Measurements from ENCODE around the gene UPK1A. TPM values are rescaled to one million over a fixed set of nuclear protein-coding genes. Genes with fewer than 3 reads are reported as not detected.

The UPK1A gene
- total and polyA plus RNA-seq, 10 of the 15 experiments (the other 5 are each of a cell fraction or from before 2014, with no cell fraction given): 0.15 to 1.9 (median 0.26) TPM; not detected in 7

GRCh38 chr19:35657904-35658700, 8.2 kb upstream of the UPK1A start:
- no peak for DNase-seq (ENCODE audit: low read depth, low spot score)
- ATAC-seq: peak; percentile 44; the same call in 1 of the 3 replicates
- POLR2A ChIA-PET: interaction anchor here (1.2 kb wide), 1 partner anchor 10 kb away, joined by 4 read pairs; the partner anchor contains the start of gene COX6B1
- Histone ChIP-seq H3K4me3 (no peak overlapping the region), H3K27me3 (replicated peaks in 1 of 2; ENCODE audit: control insufficient read depth in 2 of 2, insufficient read depth in 2 of 2, low read length in 1 of 2) (no peaks in the 10 kb centered on the region), H3K36me3 (ENCODE audit: control insufficient read depth in 2 of 2, insufficient read depth in 2 of 2, low read length in 1 of 2) (peaks cover 12 to 13% of the 10 kb centered on the region in 2 experiments; a peak in 3 of 4 replicates), H3K4me2 (ENCODE audit: control insufficient read depth, insufficient read depth) (no peak overlapping the region), H4K20me1 (ENCODE audit: control insufficient read depth, insufficient read depth) (no peaks in the 10 kb centered on the region), H3K79me2 (ENCODE audit: control insufficient read depth, insufficient read depth, low read length) (no peaks in the 10 kb centered on the region), H2AFZ (ENCODE audit: control insufficient read depth, low read depth, low read length) (no peak overlapping the region), H3K27ac (ENCODE audit: control insufficient read depth, insufficient read depth) (no peak overlapping the region), H3K4me1 (ENCODE audit: control insufficient read depth, insufficient read depth, low read length) (no peaks in the 10 kb centered on the region), H3K9ac (ENCODE audit: control insufficient read depth, insufficient read depth, low read length) (no peak overlapping the region), H3K9me3 (replicated peaks; ENCODE audit: control insufficient read depth, insufficient read depth, low read length) (no peaks in the 10 kb centered on the region)
- no TSS peak for BruUV-seq (replicated peaks)
- no peak for FAIRE-seq
- in situ Hi-C loops (cut with MboI): no loop called here
- RAD21 ChIA-PET (ENCODE audit: unreplicated experiment): interaction anchor here (0.6 kb wide), 2 partner anchors 121 to 242 kb away, joined by 3 to 5 read pairs; no protein-coding TSS in a partner anchor
- intact Hi-C loops (cut with micrococcal nuclease; ENCODE audit: unreplicated experiment): no loop called here
- TF ChIP-seq CHD1 (IDR thresholded peaks at IDR 0.05; ENCODE audit: low read depth, low read length) (no peak), CTCF (IDR thresholded peaks at IDR 0.05 in 2 of 3, conservative IDR thresholded peaks at IDR 0.05 in 1 of 3; ENCODE audit: control insufficient read depth in 2 of 3, extremely low read depth in 1 of 3, insufficient read depth in 1 of 3, low read depth in 3 of 3, low read length in 3 of 3) (0 out of 6 replicates have a peak, but pooled peaks of 1 of the 3 experiments have one; percentile 8)
- SMC1A ChIA-PET (ENCODE audit: uncharacterized antibody, unreplicated experiment): no interaction called here
- CTCF ChIA-PET: interaction anchor here (0.7 kb wide), 1 partner anchor 109 kb away, joined by 3 read pairs; no protein-coding TSS in a partner anchor
- WGBS (ENCODE audit: insufficient coverage, insufficient replicate concordance, low lambda C conversion rate, missing lambda C conversion rate): 90% methylated on average over 15 of the region's 15 CpGs

- Histone ChIP-seq H3K79me2 (ENCODE audit: control insufficient read depth, insufficient read depth, low read length) (no peaks in the 10 kb centered on the region), H3K4me3 (no peak overlapping the region), H2AFZ (ENCODE audit: control insufficient read depth, low read depth, low read length) (no peak overlapping the region), H3K27me3 (replicated peaks in 1 of 2; ENCODE audit: control insufficient read depth in 2 of 2, insufficient read depth in 2 of 2, low read length in 1 of 2) (no peaks in the 10 kb centered on the region), H3K36me3 (ENCODE audit: control insufficient read depth in 2 of 2, insufficient read depth in 2 of 2, low read length in 1 of 2) (peaks cover 7 to 8% of the 10 kb centered on the region in 2 experiments; a peak in 3 of 4 replicates), H3K4me1 (ENCODE audit: control insufficient read depth, insufficient read depth, low read length) (no peaks in the 10 kb centered on the region), H3K27ac (ENCODE audit: control insufficient read depth, insufficient read depth) (no peak overlapping the region), H3K9ac (ENCODE audit: control insufficient read depth, insufficient read depth, low read length) (no peak overlapping the region), H3K9me3 (replicated peaks; ENCODE audit: control insufficient read depth, insufficient read depth, low read length) (no peaks in the 10 kb centered on the region), H3K4me2 (ENCODE audit: control insufficient read depth, insufficient read depth) (no peak overlapping the region), H4K20me1 (ENCODE audit: control insufficient read depth, insufficient read depth) (no peaks in the 10 kb centered on the region)
- no peak for ATAC-seq
- ChIA-PET SMC1A (ENCODE audit: uncharacterized antibody, unreplicated experiment) (interaction anchor here (0.5 to 1.7 kb wide), 3 partner anchors 11 to 46 kb away, joined by 3 to 5 read pairs (median 3); partner anchors contain the start of gene COX6B1), RAD21 (ENCODE audit: unreplicated experiment) (no interaction called here), POLR2A (interaction anchor here (1.1 kb wide), 1 partner anchor 43 kb away, joined by 3 read pairs; no protein-coding TSS in a partner anchor), CTCF (interaction anchor here (0.7 to 1.0 kb wide), 5 partner anchors 25 to 127 kb away, joined by 3 to 4 read pairs (median 4); partner anchors contain the start of gene LIN37)
- in situ Hi-C loops (cut with MboI) (no loop called here), intact Hi-C loops (cut with micrococcal nuclease; ENCODE audit: unreplicated experiment) (no loop called here)
- no TSS peak for BruUV-seq (replicated peaks)
- no peak for DNase-seq (ENCODE audit: low read depth, low spot score)
- FAIRE-seq: no peak
- over 99% methylated on average over 6 of the region's 6 CpGs for WGBS (ENCODE audit: insufficient coverage, insufficient replicate concordance, low lambda C conversion rate, missing lambda C conversion rate)
- TF ChIP-seq CEBPB (IDR thresholded peaks at IDR 0.05; ENCODE audit: borderline replicate concordance in 1 of 2, low read depth in 2 of 2, low read length in 2 of 2) (no peak), NR2F1 (conservative IDR thresholded peaks at IDR 0.05) (no peak), BMI1 (IDR thresholded peaks at IDR 0.05; ENCODE audit: borderline replicate concordance) (no peak), MYB (IDR thresholded peaks at IDR 0.05; ENCODE audit: borderline replicate concordance, low read depth, low read length) (no peak), LARP7 (IDR thresholded peaks at IDR 0.05) (no peak), ATF2 (IDR thresholded peaks at IDR 0.05; ENCODE audit: low read length) (no peak)
- TF ChIP-seq, protein P1, sequence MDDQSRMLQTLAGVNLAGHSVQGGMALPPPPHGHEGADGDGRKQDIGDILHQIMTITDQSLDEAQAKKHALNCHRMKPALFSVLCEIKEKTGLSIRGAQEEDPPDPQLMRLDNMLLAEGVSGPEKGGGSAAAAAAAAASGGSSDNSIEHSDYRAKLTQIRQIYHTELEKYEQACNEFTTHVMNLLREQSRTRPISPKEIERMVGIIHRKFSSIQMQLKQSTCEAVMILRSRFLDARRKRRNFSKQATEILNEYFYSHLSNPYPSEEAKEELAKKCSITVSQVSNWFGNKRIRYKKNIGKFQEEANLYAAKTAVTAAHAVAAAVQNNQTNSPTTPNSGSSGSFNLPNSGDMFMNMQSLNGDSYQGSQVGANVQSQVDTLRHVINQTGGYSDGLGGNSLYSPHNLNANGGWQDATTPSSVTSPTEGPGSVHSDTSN (IDR thresholded peaks at IDR 0.05; ENCODE audit: insufficient replicate concordance, low read depth, low read length): no peak
Measured at GRCh38 chr19:35661995-35662340, 4.3 kb upstream of the UPK1A start.
